ENCODE data around the gene MOB3B.
A peak's percentile ranks its signal among the peaks of the same experiment; 100 is the strongest.

The MOB3B gene

DNA sequence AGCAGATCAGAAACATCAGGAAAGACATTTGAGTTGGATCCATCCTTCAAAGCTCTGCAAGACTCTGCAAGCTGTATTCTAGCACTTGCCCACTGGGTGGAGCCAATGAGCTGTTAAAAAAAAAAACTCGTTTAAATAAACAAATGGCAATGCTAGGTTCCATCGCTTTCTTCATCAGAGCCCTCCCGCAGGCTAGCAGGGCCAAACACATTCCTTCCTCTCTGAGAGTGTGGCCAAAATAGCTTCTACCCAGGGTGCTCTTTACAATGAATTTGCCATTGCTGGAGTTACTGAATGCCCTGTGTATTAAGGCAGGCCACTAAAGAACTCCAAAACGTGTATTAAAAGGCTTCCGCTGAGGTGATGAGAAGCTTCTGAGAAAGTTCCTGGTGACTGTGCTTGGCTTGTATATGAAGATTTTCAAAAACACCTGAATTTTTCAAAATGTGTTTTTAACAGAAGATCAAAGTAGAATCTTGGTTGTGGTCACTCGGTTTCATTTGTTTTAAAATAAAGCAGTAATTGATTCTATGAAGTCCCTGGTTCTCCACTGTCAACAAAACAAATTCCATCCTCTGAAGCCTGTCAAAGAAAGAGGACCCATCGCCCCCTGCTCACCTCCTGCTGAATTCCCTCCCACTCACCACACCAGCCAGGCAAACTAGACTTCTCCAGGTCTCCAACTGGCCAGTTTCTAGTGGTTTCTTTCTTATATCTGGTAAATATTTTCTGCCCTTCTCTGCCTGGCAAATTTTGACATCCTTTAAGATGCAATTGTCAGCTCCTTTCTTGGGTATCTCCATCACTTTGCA is 196.2 kb downstream of the MOB3B start:
- DNase-seq: peak; percentile 86 to 91

DNA sequence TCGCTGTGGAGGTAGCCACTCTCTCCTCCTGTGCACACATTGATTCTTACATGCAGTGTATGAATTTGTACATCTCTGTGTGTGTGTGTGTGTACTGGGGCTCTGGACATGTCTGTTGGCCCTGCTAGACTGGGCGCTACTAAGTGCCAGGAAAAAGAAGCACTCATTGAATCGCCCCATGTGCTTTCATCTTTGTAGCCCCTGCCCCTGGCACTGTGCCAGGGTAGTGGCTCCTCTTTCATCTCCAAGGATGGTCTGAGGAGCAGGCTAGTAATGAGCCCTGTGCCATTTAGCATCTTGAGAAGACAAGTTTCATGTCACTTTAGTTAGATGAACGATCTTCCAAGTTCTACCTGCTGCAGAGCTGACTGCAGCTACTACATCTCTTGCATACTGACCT is 198.2 kb downstream of the MOB3B start:
- no peak for DNase-seq

DNA sequence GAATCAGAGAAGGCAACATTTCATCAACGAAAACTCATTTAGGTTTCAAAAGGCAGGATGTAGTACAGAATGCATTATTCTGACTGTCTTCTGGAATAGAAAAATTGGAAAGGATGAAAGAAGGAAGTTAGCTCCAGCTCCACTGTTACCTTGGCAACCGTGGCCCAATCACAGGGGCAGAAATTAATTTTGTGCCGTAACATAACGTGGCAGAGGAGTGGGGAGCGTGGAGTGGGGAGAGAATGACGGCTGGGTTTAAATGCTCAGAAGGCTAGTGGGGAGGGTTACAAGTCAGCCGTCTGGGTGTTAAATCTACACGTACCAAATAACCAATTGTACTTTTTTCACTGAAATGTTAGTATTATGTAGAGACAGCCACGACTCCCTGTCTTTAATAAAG is 200.3 kb downstream of the MOB3B start:
- no peak for DNase-seq

DNA sequence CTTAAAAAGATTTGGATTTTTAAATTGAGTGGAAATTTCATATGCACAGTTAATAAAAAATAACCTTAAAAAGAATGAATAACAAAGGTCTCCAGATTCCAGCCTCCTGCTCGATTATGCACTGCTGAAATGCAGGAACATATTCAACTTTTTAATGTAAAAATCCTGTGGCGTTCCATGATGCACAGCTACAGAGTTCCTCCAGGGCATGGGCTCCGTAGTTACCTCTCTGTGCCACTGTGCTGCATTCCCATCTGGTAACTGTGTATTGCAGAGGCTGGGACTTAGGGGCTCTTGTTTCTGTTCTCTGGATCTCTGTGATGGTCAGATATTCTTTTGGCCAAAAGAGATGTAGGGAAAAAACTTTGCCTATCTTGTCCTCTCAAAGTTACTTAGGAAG is 201.1 kb downstream of the MOB3B start:
- DNase-seq: no peak

DNA sequence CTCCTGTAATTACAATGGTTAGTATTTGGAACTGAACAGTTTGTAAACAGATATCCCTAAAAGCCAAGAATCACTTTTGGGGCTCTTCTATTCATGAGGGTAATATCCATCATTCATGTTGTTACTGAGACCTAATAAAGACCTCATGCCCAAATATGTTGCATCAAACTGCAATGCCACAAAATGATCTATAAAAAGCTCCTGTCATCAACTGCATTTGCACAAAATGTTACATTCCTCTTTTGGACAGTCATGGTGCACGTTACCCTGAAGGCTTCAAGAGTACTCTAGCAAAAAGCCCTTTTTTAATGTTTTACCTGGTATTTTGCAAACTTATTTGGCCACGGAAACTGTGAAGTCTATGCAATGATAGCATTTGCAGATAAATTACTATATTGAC is 218.4 kb downstream of the MOB3B start:
- DNase-seq: no peak

DNA sequence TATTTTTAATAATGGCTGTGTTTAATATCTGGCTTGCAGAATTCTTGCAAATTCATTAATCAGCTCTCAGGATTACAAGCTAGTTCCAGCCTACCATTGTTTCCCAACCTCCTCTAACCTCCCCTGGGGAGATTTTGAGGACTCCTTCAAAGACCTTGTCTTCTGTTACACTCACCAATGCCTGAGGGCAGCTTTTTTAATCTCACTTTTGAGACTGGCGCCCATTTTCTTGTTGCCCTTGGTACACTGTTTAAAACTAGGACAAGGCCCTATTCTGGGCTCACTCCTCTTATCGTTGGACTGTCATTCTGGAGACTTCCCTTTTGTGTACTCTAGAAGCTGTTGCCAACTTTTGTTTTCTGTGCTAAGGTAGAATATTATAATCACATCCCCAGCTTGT is 219.0 kb downstream of the MOB3B start:
- no peak for DNase-seq

DNA sequence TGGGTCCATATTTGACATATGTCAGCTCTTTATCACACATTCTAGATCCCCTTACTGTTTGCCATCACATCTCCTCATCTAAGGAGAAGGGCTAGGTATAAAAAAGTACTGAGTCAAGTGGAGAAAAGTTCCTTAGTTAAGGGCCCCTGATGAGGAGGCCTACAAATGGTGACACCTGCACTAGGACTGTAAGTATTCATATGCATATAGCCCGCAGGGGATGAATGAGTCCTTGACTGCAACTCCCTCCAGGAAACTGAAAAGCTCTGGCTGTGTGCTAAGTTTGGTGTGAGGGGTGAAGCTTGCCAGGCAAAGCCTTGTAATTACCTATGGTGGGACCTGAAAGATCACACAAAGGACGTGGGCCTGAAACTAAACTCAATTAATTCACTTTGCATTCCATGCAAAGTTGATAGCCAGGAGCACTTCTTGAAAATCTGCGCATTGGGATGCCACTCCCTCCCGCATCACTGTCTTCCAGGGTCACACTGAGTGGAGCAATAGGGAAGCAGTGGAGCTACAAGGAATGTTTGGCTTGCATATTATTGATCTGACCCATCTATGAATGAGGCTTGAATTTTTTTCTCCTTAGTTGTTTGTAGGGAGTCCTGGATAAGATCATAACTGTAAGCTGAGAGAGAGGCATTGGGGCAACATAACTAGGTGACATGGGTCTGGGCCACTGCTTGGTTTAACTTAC is 220.8 kb downstream of the MOB3B start:
- DNase-seq: no peak

DNA sequence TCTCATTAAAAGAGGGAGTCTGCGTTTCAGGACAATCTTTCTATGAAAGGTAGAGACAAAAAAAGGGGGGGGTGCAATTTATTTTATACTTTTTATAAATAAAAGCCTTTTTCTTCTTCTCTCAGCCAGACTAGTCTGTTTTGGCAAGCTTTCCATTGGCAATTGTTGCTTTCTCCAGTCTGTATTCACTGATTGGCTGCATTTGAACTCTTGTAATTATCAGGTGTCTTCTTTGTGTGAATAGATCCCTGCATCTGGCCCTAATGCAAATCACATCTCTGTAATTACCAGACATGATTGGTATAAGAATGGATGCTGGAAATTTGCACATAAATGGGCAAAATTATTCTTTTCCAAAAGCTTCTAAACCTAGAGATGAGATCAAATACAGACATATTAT is 225.1 kb downstream of the MOB3B start:
- no peak for DNase-seq

DNA sequence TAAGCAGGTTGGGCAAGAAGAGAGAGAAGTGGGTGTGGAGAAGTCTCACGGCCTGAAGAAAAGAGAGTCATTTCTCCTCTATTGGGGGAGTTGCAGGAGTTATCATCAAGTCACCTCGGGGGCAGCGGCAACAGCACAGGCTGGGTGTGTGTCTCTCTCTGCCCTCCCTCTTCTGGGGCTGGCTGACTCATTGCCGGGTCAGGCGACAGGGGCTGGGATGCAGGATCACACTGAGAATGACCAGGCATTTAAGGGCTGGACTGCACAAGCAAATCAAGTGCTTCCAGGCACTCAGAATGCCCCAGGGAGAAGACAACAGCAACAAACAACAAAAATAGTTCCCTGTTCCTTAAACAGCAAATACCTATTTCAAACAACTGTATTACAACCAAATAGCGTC is 226.4 kb downstream of the MOB3B start:
- DNase-seq: no peak

DNA sequence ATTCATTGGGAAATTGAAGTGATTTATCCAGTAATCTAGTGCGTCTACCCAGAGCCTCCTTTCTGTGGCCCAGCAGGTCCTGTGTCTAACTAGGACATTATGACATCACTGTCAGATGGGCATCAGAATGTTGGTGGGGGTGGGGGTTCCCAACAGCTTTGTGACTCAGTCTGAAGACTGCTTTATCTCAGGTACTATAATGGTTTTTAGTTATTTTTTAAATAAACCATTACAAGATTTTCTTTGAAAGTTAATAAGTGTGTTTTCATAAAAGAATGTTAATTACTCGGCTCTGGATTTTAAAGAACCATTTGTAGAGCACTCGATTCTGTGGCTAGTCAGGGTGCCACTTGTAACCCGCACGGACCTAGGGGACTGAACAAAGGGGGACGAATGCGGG is 232.6 kb downstream of the MOB3B start, which contains the start of gene EQTN:
Gene EQTN (minus strand): TSS at position 101 of the 400 bp plus-strand sequence. CDS start 95 bp downstream, at position 6.
- DNase-seq: no peak

DNA sequence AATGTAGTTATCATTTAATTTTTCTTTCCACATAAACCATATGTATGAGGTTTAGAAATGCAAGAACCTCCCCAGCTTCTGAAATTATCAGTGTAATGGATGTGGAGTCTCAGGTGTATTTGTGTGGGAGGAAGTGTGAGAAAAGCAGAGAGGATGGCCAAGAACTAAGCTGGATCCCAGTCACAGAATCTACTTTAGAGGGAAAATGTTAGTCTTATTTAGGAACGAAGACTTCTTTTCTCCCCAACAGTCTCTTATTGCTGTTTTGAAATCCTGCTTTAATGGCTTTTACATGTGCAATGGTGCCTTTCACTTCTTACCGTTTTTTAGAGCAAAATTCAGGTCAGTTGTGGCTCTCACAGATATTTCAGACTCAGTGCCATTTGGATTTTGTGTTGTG is 235.6 kb downstream of the MOB3B start:
- DNase-seq: no peak

DNA sequence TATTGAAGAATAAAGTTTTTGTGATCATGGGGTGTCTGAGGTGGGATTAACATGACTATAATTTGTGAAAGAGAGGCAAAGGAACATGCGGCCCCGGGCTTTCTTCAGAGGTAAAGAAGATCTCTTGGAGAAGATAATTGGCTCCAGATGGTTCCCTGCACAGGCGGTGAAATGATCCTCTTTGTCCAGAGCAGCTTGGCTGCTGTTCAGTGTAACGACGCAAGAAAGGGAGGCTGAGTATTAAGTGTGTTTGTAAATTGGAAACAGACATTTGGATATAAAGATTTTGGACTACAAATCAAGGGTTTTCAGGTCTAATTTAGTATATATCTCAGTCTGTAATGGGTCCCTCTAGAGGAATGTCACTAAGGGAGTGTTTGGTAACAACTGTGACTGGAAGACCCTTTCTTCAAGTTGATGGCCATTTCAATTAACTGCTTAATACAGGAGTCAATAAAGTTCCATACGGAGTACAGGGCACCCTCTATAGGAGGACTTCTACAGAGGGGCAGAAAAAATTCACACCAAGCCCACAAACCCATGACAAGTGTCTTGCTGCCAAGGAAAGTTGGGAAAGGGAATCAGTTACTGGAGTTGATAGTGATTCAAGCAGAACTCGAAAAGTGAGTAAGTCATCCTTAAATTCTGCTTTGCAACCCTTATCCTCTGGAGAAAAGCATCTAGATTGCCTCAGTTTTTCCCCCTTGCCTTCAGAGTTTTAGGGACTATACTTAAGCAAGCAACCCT is 236.8 kb downstream of the MOB3B start:
- DNase-seq: no peak

DNA sequence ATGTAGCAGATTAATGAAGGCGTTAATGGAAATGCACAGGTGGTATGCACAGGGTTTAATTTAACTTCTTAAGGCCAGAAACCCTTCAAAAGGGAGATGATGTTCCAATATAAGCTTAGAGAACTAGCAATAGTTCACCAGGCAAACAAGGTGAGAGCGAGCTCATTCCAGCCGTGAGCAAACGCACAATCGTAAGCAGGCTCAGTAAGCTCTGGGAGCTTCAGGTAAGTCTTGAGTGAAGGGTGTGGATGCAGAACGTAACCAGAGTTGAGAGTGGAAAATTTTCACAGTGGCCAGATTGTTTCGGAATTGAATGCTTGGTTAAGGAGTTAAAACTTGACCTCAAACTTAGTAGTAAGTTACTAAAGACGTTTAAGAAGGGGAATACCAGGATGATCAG is 238.3 kb downstream of the MOB3B start:
- no peak for DNase-seq

DNA sequence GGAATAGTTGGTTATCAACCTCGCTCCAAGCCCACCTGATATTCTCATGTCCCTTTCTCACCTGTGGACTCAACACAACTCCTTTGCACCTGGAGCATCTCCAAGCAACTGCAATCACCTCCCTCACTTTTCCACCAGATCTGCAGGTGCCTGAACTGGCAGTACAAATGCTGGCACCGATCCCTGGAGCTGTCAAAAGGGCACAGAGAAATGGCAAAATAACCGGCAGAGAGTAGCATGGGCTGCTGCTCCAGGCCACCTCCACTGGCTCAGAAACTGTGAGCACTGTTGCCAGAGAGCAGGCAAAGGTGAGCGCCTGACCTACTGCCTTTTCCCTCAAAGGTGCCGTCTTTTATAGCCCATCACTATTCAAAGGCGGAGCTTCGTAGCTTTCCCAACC is 247.3 kb downstream of the MOB3B start:
- no peak for DNase-seq

DNA sequence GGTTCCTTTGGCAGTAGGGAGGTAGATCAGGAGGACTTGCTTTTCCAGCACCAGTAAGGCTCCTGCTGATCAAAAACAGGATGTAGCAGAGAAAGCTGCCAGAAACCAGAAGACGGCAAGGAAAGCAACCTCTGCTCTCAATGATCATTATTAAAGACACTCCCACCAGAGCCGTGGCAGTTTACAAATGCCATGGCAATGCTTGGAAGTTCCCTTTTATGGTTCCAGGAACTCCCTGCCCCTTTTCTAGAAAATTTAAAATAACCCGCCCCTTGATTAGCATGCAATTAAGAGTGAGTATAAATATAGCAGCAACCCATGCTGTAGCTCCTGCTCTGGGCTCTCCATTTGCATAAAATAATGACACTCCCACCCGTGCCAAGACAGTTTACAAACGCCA is 248.8 kb downstream of the MOB3B start:
- DNase-seq: peak; percentile 59 to 76

DNA sequence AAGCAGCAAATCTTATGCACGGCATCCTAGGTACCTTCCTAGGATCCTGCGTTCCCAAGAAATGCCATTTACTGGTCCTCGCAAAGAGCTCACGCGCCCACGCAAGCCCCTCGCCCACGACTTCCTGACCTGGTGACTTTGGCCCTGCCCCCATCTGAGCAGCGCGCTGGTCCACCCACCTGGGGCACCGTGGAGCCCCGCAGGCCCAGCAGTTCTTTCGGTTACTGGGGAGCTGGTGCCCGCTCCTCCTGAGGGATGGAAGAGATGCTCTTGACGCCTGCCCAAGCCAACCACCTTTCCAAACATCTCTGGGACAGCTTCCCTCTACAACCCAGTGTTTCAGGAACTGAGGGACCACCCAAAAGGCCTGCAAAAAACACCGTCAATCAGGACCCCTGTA is 249.4 kb downstream of the MOB3B start:
- DNase-seq: no peak

DNA sequence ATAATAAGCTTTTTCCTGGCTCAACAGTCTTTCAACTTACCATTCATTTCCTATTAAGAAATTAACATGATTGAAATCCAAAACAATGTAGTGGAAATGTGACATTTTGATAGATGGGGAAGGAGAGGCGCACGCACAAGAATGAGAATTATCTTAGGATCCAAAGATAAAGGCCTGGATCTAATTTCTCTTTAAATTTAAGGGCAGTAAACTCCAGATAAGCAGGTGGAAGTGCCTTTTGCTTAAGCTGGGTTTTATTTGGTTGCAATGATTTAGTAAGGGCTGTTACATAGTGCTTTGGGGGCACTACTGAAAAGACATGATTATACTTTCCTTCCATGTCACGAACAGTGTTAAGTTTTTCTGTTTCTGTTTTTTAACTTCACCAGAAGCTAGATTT is 250.0 kb downstream of the MOB3B start:
- DNase-seq: no peak

DNA sequence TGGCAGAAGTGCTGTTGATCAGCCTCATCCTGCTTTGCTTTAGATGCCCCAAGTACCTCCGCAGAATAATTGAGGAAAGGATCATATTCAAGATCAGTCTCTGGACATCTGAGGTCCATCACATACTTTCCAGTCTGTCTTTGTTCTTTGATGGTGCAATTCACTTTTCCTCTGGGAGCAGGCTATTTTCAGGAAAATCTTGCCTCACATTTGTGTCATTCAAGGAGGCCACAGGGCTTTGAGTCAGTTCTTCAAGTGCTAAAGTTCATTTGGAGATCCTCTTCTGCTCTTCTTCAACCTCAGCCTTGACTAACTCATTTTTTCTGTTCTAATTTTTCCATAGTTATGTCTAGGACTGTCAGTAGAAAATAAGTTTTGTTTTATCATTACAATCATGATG is 251.2 kb downstream of the MOB3B start:
- no peak for DNase-seq

DNA sequence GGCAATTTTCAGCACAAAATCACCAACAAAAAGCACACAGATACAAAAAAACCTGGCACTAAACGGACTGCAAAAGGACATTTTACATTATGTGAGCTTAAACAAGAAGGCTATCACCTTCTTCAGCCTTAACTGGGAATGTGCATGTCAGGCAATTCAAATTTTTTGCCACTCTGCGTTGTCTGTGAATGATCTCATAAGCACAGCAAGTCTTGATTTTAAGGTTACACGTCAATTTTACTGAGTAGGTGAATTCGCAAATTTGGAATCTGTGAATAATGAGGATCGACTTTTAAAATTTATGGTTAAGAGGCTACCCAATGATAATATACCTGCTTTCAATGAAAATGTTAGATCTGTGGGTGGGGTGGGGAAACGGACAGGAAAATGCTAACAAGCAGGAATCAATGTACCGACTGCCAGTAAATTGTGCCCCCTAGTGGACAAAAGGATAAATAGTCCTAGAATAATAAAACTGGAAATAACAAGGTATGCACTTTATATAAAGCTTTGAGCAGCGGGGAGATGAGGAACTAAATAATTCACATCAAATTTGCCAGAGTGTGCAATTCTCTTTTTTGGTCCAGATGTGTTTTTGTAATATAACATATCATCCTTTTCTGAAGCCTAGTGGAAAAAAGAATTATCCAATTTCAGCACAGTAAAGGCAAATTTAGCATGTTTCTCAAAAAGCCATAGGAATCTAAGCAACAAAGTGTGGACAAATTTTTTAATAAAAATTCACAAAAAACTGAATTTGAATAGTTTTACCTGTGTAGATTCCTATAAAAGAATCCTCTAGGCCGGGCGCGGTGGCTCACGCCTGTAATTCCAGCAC is 253.2 kb downstream of the MOB3B start:
- peak; percentile 45 to 64 for DNase-seq
